Keratinocyte (primary cell): ENCODE results near the gene SLX4IP. TPM values are rescaled to one million over a fixed set of nuclear protein-coding genes. Genes with fewer than 3 reads are reported as not detected.

Experiments used
- DNase-seq: peaks from one replicate; pipeline ENCODE4 v3.0.0-alpha.2; 2011; ENCODE audit warnings: low read depth, missing footprints, low spot score
- FAIRE-seq: peaks from 2 replicates; lab custom pipeline; 2011; peaks lifted over from hg19 to GRCh38; lab: Jason Lieb, UNC
- H2AFZ ChIP-seq: 2 replicates; pipeline ENCODE4 v1.6.0; 2012; ENCODE audit warnings: low read length, control low read depth, inconsistent platforms; ENCODE audit not compliant: control insufficient read depth
- H3K27ac ChIP-seq: 2 replicates; pipeline ENCODE4 v1.5.1; 2011; ENCODE audit warnings: low read length; ENCODE audit not compliant: control insufficient read depth, insufficient read depth
- H3K27me3 ChIP-seq: 3 replicates; pipeline ENCODE4 v1.6.0; 2011; ENCODE audit warnings: low read length; ENCODE audit not compliant: control insufficient read depth, insufficient read depth; ENCODE audit errors: extremely low read depth
- H3K36me3 ChIP-seq, 2 experiments: 2 replicates in 1 of 2; 3 replicates in 1 of 2; pipeline ENCODE4 v1.5.1; 2011; ENCODE audit warnings: low read length in 2 of 2, mild to moderate bottlenecking in 1 of 2; ENCODE audit not compliant: control insufficient read depth in 2 of 2, insufficient read depth in 2 of 2; ENCODE audit errors: extremely low read depth in 1 of 2
- H3K4me1 ChIP-seq: 3 replicates; pipeline ENCODE4 v1.5.1; 2011; ENCODE audit warnings: low read length; ENCODE audit not compliant: control insufficient read depth, insufficient read depth; ENCODE audit errors: extremely low read depth
- H3K4me2 ChIP-seq: 3 replicates; pipeline ENCODE4 v1.6.0; 2011; ENCODE audit warnings: low read depth, low read length; ENCODE audit not compliant: control insufficient read depth, insufficient read depth; ENCODE audit errors: extremely low read depth
- H3K4me3 ChIP-seq, 3 experiments: fragments of 200-600 bp in 1 of 3; sonication (generic) in 1 of 3; 2 replicates in 2 of 3; 3 replicates in 1 of 3; pipeline ENCODE4 v1.5.1; 2011 to 2016; ENCODE audit warnings: low read length in 3 of 3, mild to moderate bottlenecking in 3 of 3, control low read depth in 2 of 3, inconsistent platforms in 1 of 3, low read depth in 1 of 3, mixed read lengths in 1 of 3, mixed run types in 1 of 3, moderate library complexity in 1 of 3; ENCODE audit not compliant: control insufficient read depth in 2 of 3, insufficient read depth in 2 of 3; ENCODE audit errors: extremely low read depth in 1 of 3
- H3K79me2 ChIP-seq: 2 replicates; pipeline ENCODE4 v1.6.0; 2012; ENCODE audit warnings: low read length; ENCODE audit not compliant: control insufficient read depth, insufficient read depth
- H3K9ac ChIP-seq: 3 replicates; pipeline ENCODE4 v1.6.0; 2011; ENCODE audit warnings: low read length; ENCODE audit not compliant: control insufficient read depth, insufficient read depth; ENCODE audit errors: extremely low read depth
- H3K9me1 ChIP-seq: 3 replicates; pipeline ENCODE4 v1.6.0; 2011; ENCODE audit warnings: low read length; ENCODE audit not compliant: control insufficient read depth, insufficient read depth; ENCODE audit errors: extremely low read depth
- H3K9me3 ChIP-seq: 2 replicates; pipeline ENCODE4 v1.5.1; 2012; ENCODE audit warnings: low read depth, low read length; ENCODE audit not compliant: control insufficient read depth
- H4K20me1 ChIP-seq: 3 replicates; pipeline ENCODE4 v1.6.0; 2011; ENCODE audit warnings: low read length; ENCODE audit not compliant: control insufficient read depth, insufficient read depth; ENCODE audit errors: extremely low read depth
- EZH2 ChIP-seq: IDR thresholded peaks from one replicate; pipeline ENCODE4 v1.6.1; 2012; ENCODE audit warnings: inconsistent platforms, mild to moderate bottlenecking, low read length, moderate library complexity
- dilution Hi-C: fragments of 300-500 bp; cut with MboI; formaldehyde crosslinking; loops from one replicate; pipeline ENCODE4 v1.7.0; 2020; ENCODE audit warnings: low sequenced_read_pairs; ENCODE audit not compliant: extremely low pct_ligation_motif_present
- polyA plus RNA-seq, 5 experiments: library from polyadenylated mRNA; depleted of rRNA in 3 of 5; stranded (reverse) in 3 of 5; stranded (forward) in 1 of 5; unstranded in 1 of 5; fragments of >200 nt; gene quantifications; 1 replicate in 1 of 5; 2 replicates in 3 of 5; 3 replicates in 1 of 5; pipeline versions ENCODE4 v1.2.1 to v1.2.3, GENCODE V29; 2011 to 2012; ENCODE audit warnings: missing spikeins in 2 of 5, low read depth in 1 of 5, low replicate concordance in 1 of 5
- TF ChIP-seq, protein P1 (sequence below), 3 experiments: IDR thresholded peaks in 1 of 3; conservative IDR thresholded peaks in 1 of 3; optimal IDR thresholded peaks in 1 of 3; 2 replicates in 2 of 3; 3 replicates in 1 of 3; pipeline versions ENCODE3 to v1.5.1; 2011; ENCODE audit warnings: low read length in 3 of 3, mild to moderate bottlenecking in 3 of 3, moderate library complexity in 2 of 3, control low read depth in 1 of 3, inconsistent platforms in 1 of 3; ENCODE audit not compliant: insufficient read depth in 2 of 3; ENCODE audit errors: extremely low read depth in 1 of 3

SLX4IP gene
- polyA plus RNA-seq, 1 donor (not counting 4 experiments of a cell fraction or from before 2014, with no cell fraction given), result 3.0 TPM

DNA sequence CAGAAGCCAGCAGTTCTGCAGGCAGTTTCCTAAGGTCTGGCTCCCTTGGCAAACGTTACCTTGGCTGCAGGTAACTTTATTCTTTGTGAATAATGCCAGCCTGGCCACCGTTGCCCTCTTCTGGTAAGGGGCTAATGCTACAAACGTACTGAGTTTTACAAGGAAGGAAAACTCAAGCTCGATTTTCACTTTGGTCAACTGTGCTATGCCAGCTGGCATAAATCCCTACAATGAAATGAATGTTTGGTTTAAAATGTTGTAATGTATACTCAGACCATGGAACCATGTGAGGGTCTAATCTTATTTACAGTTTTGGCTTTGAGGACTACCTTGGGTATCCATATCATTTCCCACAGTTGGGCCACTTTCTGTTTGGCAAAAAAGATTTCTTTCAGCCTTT, 101.4 kb downstream of the SLX4IP start:
- Histone ChIP-seq H3K27me3 (no peaks in the 10 kb centered on the region), H2AFZ (no peak overlapping the region), H3K36me3 (peaks cover 0 to 1% of the 10 kb centered on the region in 2 experiments), H3K9me1 (no peaks in the 10 kb centered on the region), H3K79me2 (no peaks in the 10 kb centered on the region), H3K4me1 (peaks cover 28% of the 10 kb centered on the region), H3K27ac (no peak overlapping the region), H3K9ac (no peak overlapping the region), H3K4me3 (no peak overlapping the region), H4K20me1 (no peaks in the 10 kb centered on the region), H3K9me3 (no peaks in the 10 kb centered on the region), H3K4me2 (no peak overlapping the region)
- no peak for TF ChIP-seq EZH2
- TF ChIP-seq, protein P1, sequence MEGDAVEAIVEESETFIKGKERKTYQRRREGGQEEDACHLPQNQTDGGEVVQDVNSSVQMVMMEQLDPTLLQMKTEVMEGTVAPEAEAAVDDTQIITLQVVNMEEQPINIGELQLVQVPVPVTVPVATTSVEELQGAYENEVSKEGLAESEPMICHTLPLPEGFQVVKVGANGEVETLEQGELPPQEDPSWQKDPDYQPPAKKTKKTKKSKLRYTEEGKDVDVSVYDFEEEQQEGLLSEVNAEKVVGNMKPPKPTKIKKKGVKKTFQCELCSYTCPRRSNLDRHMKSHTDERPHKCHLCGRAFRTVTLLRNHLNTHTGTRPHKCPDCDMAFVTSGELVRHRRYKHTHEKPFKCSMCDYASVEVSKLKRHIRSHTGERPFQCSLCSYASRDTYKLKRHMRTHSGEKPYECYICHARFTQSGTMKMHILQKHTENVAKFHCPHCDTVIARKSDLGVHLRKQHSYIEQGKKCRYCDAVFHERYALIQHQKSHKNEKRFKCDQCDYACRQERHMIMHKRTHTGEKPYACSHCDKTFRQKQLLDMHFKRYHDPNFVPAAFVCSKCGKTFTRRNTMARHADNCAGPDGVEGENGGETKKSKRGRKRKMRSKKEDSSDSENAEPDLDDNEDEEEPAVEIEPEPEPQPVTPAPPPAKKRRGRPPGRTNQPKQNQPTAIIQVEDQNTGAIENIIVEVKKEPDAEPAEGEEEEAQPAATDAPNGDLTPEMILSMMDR (optimal IDR thresholded peaks at IDR 0.05 in 1 of 3, IDR thresholded peaks at IDR 0.05 in 1 of 3, conservative IDR thresholded peaks at IDR 0.05 in 1 of 3; ENCODE audit: extremely low read depth in 1 of 3, insufficient read depth in 2 of 3, low read length in 3 of 3), result peak; percentile 42 to 76 (median 59)
- FAIRE-seq (peak; percentile 56), DNase-seq (no peak)
- dilution Hi-C loops, result no loop called here

DNA sequence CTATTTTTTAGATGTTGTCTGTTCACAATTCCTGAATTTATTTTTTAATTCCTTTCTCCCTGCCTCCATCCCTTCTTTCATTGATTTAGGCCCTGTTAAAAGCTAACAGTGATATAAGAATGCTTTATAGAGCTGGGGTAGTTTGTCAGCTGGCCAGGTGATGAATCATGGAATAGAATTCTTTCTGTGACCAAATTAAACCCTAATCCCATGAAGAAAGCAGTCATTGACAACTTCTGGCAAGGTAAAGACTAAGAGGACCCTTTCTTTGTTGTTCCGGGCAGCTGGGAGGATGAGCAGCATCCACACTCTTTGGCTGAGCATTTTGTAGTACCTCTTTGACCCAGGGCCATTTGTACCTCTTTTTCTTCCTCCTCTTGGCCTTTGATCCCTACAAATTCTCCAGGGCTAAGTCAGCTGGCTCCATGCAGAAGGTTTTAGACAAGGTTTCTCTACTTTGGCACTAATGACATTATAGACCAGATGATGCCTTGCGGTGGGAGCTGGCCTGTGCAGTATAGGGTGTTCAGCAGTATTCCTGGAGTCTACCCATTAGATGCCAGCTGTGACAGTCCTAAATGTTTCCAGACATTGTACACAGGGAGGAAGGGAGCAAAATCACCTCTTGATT, 102.9 kb downstream of the SLX4IP start:
- TF ChIP-seq, protein P1 (optimal IDR thresholded peaks at IDR 0.05 in 1 of 3, IDR thresholded peaks at IDR 0.05 in 1 of 3, conservative IDR thresholded peaks at IDR 0.05 in 1 of 3; ENCODE audit: extremely low read depth in 1 of 3, insufficient read depth in 2 of 3, low read length in 3 of 3), result no peak
- no peak for TF ChIP-seq EZH2
- peaks cover 31% of the 10 kb centered on the region for H3K4me1 ChIP-seq
- H3K4me3 ChIP-seq, result no peak overlapping the region
- H4K20me1 ChIP-seq, result no peaks in the 10 kb centered on the region
- dilution Hi-C loops, result no loop called here
- H3K27me3 ChIP-seq, result no peaks in the 10 kb centered on the region
- no peaks in the 10 kb centered on the region for H3K9me3 ChIP-seq
- no peak overlapping the region for H3K27ac ChIP-seq
- no peaks in the 10 kb centered on the region for H3K79me2 ChIP-seq
- H3K4me2 ChIP-seq, result no peak overlapping the region
- no peaks in the 10 kb centered on the region for H3K9me1 ChIP-seq
- DNase-seq (no peak), FAIRE-seq (peak; percentile 73)
- H2AFZ ChIP-seq, result no peak overlapping the region
- no peak overlapping the region for H3K9ac ChIP-seq
- H3K36me3 ChIP-seq, result peaks cover 0 to 1% of the 10 kb centered on the region in 2 experiments
